A549 (cell line): Measurements from ENCODE around the gene LIPH.

ENCODE experiments used
- CTCF ChIP-seq: fragments of >200 bp; sonication (Bioruptor Twin); formaldehyde crosslinking; IDR thresholded peaks from 3 replicates; pipeline ENCODE4 v1.5.1; 2016
- EP300 ChIP-seq, 2 experiments: fragments of >200 bp; sonication (Bioruptor Twin); formaldehyde crosslinking; IDR thresholded peaks; 2 replicates in 1 of 2; 3 replicates in 1 of 2; pipeline ENCODE4 v1.6.1; 2016 to 2017
- JUNB ChIP-seq: fragments of >200 bp; sonication (Bioruptor Twin); formaldehyde crosslinking; IDR thresholded peaks from 2 replicates; pipeline ENCODE4 v1.6.1; 2016
- MAX ChIP-seq: IDR thresholded peaks from 2 replicates; pipeline ENCODE4 v1.6.1; 2012
- MYC ChIP-seq: IDR thresholded peaks from 2 replicates; pipeline ENCODE4 v1.6.1; 2012; ENCODE audit warnings: mild to moderate bottlenecking, inconsistent platforms, low read length, improper control_type of control experiment, borderline replicate concordance
- POLR2A ChIP-seq: IDR thresholded peaks from 2 replicates; pipeline ENCODE4 v1.6.1; 2012; ENCODE audit warnings: mild to moderate bottlenecking, low read length
- POLR2AphosphoS2 ChIP-seq: conservative IDR thresholded peaks from 2 replicates; pipeline ENCODE4 v1.6.1; 2012; ENCODE audit warnings: low read length, improper control_type of control experiment, inconsistent platforms
- RARB ChIP-seq: fragments of 250-450 bp; sonication (Bioruptor Pico); IDR thresholded peaks from 2 replicates; pipeline ENCODE4 v1.8.0; 2021; ENCODE audit warnings: mild to moderate bottlenecking, moderate library complexity
- RCOR1 ChIP-seq: fragments of 150-350 bp; IDR thresholded peaks from 2 replicates; pipeline ENCODE4 v1.6.1; 2014; ENCODE audit warnings: antibody characterized with exemption, low read length, low read depth
- RFX5 ChIP-seq: fragments of 450-650 bp; IDR thresholded peaks from 2 replicates; pipeline ENCODE4 v1.7.1; 2014; ENCODE audit warnings: antibody characterized with exemption, mild to moderate bottlenecking, moderate library complexity
- ZNF302 ChIP-seq: fragments of 250-450 bp; sonication (Bioruptor Pico); IDR thresholded peaks from 2 replicates; pipeline ENCODE4 v1.9.0; 2021; ENCODE audit warnings: inconsistent platforms, mild to moderate bottlenecking, moderate library complexity

GRCh38 chr3:185539934-185540333 is 12.5 kb downstream of the LIPH start:
- TF ChIP-seq CTCF (no peak), ZNF302 (CRISPR knock-in tag) (no peak), POLR2A (no peak), MYC (no peak), RFX5 (no peak), RARB (no peak), JUNB (no peak), EP300 (IDR thresholded peaks at IDR 0.05) (no peak), POLR2AphosphoS2 (no peak), MAX (no peak), RCOR1 (no peak)
